Transverse colon (tissue), 4 donors: ENCODE measurements around the gene GAB2.

Source experiments
- POLR2A ChIP-seq: fragments of 450-650 bp; IDR thresholded peaks from one replicate; pipeline ENCODE4 v1.6.1; 2016; ENCODE audit warnings: antibody characterized with exemption, mild to moderate bottlenecking, moderate library complexity
- POLR2AphosphoS5 ChIP-seq, 3 donors: sonication (generic); formaldehyde crosslinking; IDR thresholded peaks; one replicate each; pipeline ENCODE4 v1.6.1; 2016; ENCODE audit warnings: antibody characterized with exemption in 3 of 3
- TF ChIP-seq, protein P1 (sequence below), 5 experiments: fragments of 200-600 bp in 3 of 5; fragments of 450-650 bp in 2 of 5; sonication (generic) in 3 of 5; IDR thresholded peaks; 1 replicate in 2 of 5; 2 replicates in 3 of 5; pipeline ENCODE4 v1.5.1; 2016 to 2017; ENCODE audit warnings: antibody characterized with exemption in 5 of 5, inconsistent platforms in 3 of 5, mild to moderate bottlenecking in 2 of 5, moderate library complexity in 1 of 5

DNA sequence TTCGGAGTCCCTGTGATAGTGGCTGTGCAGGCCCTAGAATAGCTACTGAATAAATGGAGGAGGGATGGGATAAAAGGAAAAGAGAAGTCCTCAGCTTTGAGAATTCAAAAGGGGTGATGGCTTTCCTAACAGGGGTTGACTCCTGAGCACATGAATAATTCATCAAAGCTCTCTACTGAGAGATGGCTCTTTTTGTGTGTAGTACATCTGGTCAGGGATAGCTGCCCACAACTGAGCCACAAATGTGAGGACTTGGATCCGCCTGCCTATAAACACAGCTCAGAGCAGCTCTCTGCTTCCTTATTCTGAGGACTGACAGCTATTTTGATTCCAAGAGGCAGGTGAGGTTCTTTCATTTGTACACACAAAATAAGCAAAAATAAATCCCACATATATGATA, 146.6 kb downstream of the GAB2 start:
- TF ChIP-seq POLR2A (no peak), POLR2AphosphoS5 (IDR thresholded peaks at IDR 0.05) (no peak)
- TF ChIP-seq, protein P1, sequence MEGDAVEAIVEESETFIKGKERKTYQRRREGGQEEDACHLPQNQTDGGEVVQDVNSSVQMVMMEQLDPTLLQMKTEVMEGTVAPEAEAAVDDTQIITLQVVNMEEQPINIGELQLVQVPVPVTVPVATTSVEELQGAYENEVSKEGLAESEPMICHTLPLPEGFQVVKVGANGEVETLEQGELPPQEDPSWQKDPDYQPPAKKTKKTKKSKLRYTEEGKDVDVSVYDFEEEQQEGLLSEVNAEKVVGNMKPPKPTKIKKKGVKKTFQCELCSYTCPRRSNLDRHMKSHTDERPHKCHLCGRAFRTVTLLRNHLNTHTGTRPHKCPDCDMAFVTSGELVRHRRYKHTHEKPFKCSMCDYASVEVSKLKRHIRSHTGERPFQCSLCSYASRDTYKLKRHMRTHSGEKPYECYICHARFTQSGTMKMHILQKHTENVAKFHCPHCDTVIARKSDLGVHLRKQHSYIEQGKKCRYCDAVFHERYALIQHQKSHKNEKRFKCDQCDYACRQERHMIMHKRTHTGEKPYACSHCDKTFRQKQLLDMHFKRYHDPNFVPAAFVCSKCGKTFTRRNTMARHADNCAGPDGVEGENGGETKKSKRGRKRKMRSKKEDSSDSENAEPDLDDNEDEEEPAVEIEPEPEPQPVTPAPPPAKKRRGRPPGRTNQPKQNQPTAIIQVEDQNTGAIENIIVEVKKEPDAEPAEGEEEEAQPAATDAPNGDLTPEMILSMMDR (IDR thresholded peaks at IDR 0.05) = no peak
